Progenitor cell of endocrine pancreas (in vitro differentiated cells): ENCODE results near the gene GGNBP2. TPM values are rescaled to one million over a fixed set of nuclear protein-coding genes. Genes with fewer than 3 reads are reported as not detected.

ENCODE experiments used
- DNase-seq: peaks from one replicate; pipeline ENCODE4 v3.0.0; 2021; ENCODE audit warnings: low spot score; ENCODE audit not compliant: unreplicated experiment
- H3K27ac Mint-ChIP-seq: 2 replicates; pipeline ENCODE4 v1.8.0; 2021; ENCODE audit warnings: mild to moderate bottlenecking, moderate library complexity, mixed read lengths
- H3K27me3 Mint-ChIP-seq: 2 replicates; pipeline ENCODE4 v1.8.0; 2021; ENCODE audit warnings: mixed read lengths
- H3K36me3 Mint-ChIP-seq: 2 replicates; pipeline ENCODE4 v1.8.0; 2022; ENCODE audit warnings: mixed read lengths; ENCODE audit not compliant: insufficient read depth
- H3K4me1 Mint-ChIP-seq: 2 replicates; pipeline ENCODE4 v1.8.0; 2021; ENCODE audit warnings: low read depth, mixed read lengths
- H3K4me3 Mint-ChIP-seq: 2 replicates; pipeline ENCODE4 v1.8.0; 2021; ENCODE audit warnings: low read depth, mild to moderate bottlenecking, moderate library complexity, mixed read lengths
- H3K9me3 Mint-ChIP-seq: 2 replicates; pipeline ENCODE4 v1.8.0; 2021; ENCODE audit warnings: low read depth, mixed read lengths
- total RNA-seq: library from RNA; stranded (reverse); gene quantifications from 2 replicates; pipeline ENCODE4 v1.2.1, GENCODE V29; 2021
- TF ChIP-seq, protein P1 (sequence below): fragments of 200-600 bp; sonication (generic); IDR thresholded peaks from one replicate; pipeline ENCODE4 v1.5.0; 2021; ENCODE audit warnings: antibody characterized with exemption, mild to moderate bottlenecking; ENCODE audit not compliant: unreplicated experiment

The GGNBP2 gene
- total RNA-seq, 1 donor from 2014 or later, result 74.2 TPM

GRCh38 chr17:36500745-36501225 lies 43.9 kb upstream of the GGNBP2 start:
- Mint-ChIP-seq H3K27me3 (no peaks in the 10 kb centered on the region), H3K4me1 (no peaks in the 10 kb centered on the region), H3K36me3 (peaks cover 12% of the 10 kb centered on the region), H3K27ac (no peak overlapping the region), H3K9me3 (no peaks in the 10 kb centered on the region), H3K4me3 (no peak overlapping the region)
- TF ChIP-seq, protein P1, sequence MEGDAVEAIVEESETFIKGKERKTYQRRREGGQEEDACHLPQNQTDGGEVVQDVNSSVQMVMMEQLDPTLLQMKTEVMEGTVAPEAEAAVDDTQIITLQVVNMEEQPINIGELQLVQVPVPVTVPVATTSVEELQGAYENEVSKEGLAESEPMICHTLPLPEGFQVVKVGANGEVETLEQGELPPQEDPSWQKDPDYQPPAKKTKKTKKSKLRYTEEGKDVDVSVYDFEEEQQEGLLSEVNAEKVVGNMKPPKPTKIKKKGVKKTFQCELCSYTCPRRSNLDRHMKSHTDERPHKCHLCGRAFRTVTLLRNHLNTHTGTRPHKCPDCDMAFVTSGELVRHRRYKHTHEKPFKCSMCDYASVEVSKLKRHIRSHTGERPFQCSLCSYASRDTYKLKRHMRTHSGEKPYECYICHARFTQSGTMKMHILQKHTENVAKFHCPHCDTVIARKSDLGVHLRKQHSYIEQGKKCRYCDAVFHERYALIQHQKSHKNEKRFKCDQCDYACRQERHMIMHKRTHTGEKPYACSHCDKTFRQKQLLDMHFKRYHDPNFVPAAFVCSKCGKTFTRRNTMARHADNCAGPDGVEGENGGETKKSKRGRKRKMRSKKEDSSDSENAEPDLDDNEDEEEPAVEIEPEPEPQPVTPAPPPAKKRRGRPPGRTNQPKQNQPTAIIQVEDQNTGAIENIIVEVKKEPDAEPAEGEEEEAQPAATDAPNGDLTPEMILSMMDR, result no peak
- no peak for DNase-seq

GRCh38 chr17:36501351-36501750 lies 43.4 kb upstream of the GGNBP2 start:
- DNase-seq, result no peak
- no peaks in the 10 kb centered on the region for H3K4me1 Mint-ChIP-seq

GRCh38 chr17:36501963-36502362 lies 42.8 kb upstream of the GGNBP2 start:
- no peak overlapping the region for H3K4me3 Mint-ChIP-seq
- no peaks in the 10 kb centered on the region for H3K27me3 Mint-ChIP-seq
- no peak for DNase-seq
- no peaks in the 10 kb centered on the region for H3K9me3 Mint-ChIP-seq
- H3K27ac Mint-ChIP-seq, result no peak overlapping the region
- H3K4me1 Mint-ChIP-seq, result no peaks in the 10 kb centered on the region
- H3K36me3 Mint-ChIP-seq, result peaks cover 9% of the 10 kb centered on the region
- TF ChIP-seq, protein P1, result no peak

More at GRCh38 chr17:36501351-36501750, 43.4 kb upstream of the GGNBP2 start:
- H3K4me3 Mint-ChIP-seq, result no peak overlapping the region
- H3K9me3 Mint-ChIP-seq, result no peaks in the 10 kb centered on the region
- no peaks in the 10 kb centered on the region for H3K27me3 Mint-ChIP-seq
- peaks cover 10% of the 10 kb centered on the region for H3K36me3 Mint-ChIP-seq
- TF ChIP-seq, protein P1, result no peak
- no peak overlapping the region for H3K27ac Mint-ChIP-seq

DNA sequence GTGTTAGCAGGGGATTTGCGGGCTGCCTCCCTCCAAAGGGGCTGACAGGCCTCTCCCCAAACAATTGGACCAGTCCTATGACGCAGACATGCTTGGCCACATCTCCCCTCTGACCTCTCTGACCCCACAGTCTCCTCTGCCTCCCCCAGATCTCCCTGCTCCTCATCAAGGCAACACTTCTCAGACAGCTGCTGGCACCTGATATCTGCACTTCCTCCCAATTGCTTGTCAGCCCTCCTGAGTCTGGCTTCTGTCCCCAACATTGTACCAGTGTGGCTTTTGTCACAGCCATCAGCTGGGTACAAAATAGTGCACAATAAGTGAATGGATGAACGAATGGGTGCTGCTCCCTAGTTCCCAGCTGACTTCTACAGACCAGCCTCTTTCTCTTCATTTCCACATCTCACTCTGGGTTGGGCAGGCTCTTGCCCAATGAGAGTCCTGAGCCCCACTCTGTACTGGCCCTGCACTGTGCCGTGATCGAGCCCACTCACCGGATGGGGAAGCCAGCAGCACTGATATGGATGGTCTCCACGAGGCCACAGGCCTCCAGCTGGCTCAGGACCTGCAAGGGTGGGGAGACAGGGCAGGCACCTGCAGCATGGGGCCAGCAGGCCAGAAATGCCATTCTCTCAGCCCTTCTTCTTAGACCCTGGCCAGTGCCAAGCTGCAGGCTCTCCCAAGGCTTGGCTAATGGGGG lies 41.1 kb upstream of the GGNBP2 start:
- DNase-seq, result no peak
- H3K4me1 Mint-ChIP-seq, result no peaks in the 10 kb centered on the region
- H3K27ac Mint-ChIP-seq, result peak overlapping the region; percentile 86
- H3K9me3 Mint-ChIP-seq, result no peaks in the 10 kb centered on the region
- H3K27me3 Mint-ChIP-seq, result no peaks in the 10 kb centered on the region
- H3K4me3 Mint-ChIP-seq, result no peak overlapping the region
- peaks cover 6% of the 10 kb centered on the region for H3K36me3 Mint-ChIP-seq
- TF ChIP-seq, protein P1, result no peak

DNA sequence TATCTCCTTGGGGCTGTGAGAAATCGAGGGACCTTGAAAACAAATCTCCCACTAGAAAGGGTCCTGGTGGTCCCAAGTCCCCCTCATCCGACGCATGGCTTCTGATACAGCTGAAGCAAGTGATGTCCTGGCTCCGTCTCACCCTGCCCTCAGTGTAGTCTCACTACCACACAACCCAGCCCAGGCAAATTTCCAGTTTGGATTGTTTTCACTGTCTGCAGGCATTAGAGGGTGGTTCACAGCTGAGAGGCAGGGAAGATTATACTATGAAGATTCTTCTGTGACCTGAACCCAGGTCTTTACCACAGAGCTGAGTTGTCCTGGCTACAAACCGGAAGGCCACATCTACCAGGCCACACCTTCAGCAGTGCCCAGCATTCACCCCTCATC lies 40.6 kb upstream of the GGNBP2 start:
- no peak overlapping the region for H3K27ac Mint-ChIP-seq
- H3K9me3 Mint-ChIP-seq, result no peaks in the 10 kb centered on the region
- peaks cover 5% of the 10 kb centered on the region for H3K36me3 Mint-ChIP-seq
- no peak for DNase-seq
- no peak overlapping the region for H3K4me3 Mint-ChIP-seq
- H3K27me3 Mint-ChIP-seq, result no peaks in the 10 kb centered on the region
- H3K4me1 Mint-ChIP-seq, result no peaks in the 10 kb centered on the region
- TF ChIP-seq, protein P1, result no peak
